RWPE1 (cell line): ENCODE measurements around the gene PSMG3.
"Not testable (repeated sequence)": the region's sequence is repeated elsewhere in the genome, so short reads cannot be mapped to it uniquely, and the experiment has no call there.

Experiments
- CTCF ChIA-PET: fragments of 350-600 bp; sonication (Branson Sonifier 250); formaldehyde crosslinking; extraction: SDS; loops from one replicate; lab custom pipeline; 2021; lab: Yijun Ruan, JAX
- POLR2A ChIA-PET: fragments of 400-600 bp; formaldehyde crosslinking; extraction: SDS; loops from one replicate; lab custom pipeline; 2020; ENCODE audit warnings: antibody characterized with exemption; ENCODE audit not compliant: low non-redundant PET; lab: Yijun Ruan, JAX
- DNase-seq: peaks from one replicate; pipeline ENCODE4 v3.0.0; 2012; ENCODE audit warnings: low spot score
- H3K27ac ChIP-seq: fragments of 450-650 bp; 2 replicates; pipeline ENCODE4 v1.5.1; 2017
- TF ChIP-seq, protein P1 (sequence below): fragments of 450-650 bp; conservative IDR thresholded peaks from 2 replicates; pipeline ENCODE4 v1.5.1; 2017; ENCODE audit warnings: low read depth, mild to moderate bottlenecking

Gene PSMG3

DNA sequence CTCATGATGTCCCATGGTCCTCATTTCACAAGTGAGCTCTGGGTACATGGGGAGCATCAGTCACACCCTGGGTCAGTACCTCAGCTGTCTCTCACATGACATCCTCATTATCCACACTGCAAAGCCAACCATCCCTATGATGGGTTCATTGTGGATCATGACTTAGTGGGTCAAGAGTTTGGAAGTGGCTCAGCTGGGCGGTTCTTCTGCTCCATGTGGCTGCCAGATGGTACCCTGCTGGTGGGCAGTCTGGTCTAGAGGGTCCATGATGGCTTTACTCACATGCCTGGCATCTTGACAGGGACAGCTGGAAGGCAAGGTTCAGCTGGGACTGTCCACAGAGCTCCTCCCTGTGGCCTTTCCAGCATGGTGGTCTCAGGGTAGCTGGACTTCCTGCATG is 19.1 kb upstream of the PSMG3 start:
- no peak for DNase-seq
- no peak overlapping the region for H3K27ac ChIP-seq
- TF ChIP-seq, protein P1, sequence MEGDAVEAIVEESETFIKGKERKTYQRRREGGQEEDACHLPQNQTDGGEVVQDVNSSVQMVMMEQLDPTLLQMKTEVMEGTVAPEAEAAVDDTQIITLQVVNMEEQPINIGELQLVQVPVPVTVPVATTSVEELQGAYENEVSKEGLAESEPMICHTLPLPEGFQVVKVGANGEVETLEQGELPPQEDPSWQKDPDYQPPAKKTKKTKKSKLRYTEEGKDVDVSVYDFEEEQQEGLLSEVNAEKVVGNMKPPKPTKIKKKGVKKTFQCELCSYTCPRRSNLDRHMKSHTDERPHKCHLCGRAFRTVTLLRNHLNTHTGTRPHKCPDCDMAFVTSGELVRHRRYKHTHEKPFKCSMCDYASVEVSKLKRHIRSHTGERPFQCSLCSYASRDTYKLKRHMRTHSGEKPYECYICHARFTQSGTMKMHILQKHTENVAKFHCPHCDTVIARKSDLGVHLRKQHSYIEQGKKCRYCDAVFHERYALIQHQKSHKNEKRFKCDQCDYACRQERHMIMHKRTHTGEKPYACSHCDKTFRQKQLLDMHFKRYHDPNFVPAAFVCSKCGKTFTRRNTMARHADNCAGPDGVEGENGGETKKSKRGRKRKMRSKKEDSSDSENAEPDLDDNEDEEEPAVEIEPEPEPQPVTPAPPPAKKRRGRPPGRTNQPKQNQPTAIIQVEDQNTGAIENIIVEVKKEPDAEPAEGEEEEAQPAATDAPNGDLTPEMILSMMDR: no peak
- ChIA-PET POLR2A (no interaction called here), CTCF (no interaction called here)

DNA sequence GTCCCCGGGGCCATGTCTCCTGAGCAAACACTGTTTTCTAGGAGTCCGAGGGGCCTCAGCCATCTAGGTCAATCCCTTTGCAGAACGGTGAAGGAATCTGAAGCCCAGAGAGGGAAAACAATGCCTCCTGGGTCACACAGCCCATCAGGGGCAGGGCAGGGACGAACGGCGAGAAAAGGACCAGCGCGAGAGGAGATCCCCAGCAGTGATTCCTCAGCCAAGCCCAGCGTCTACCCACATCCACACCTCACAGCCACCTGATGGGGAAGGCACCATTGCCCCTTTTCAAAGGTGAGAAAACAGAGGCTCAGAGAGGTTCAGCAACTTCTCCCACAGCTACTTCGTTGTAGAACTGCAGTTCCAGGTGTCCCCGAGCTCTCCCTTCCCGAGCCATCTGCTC is 17.9 kb upstream of the PSMG3 start:
- no peak for DNase-seq
- TF ChIP-seq, protein P1: no peak
- H3K27ac ChIP-seq: no peak overlapping the region
- POLR2A ChIA-PET: no interaction called here
- CTCF ChIA-PET: interaction anchor here (0.7 kb wide), 1 partner anchor 290 kb away, joined by 4 read pairs; no protein-coding TSS in a partner anchor

DNA sequence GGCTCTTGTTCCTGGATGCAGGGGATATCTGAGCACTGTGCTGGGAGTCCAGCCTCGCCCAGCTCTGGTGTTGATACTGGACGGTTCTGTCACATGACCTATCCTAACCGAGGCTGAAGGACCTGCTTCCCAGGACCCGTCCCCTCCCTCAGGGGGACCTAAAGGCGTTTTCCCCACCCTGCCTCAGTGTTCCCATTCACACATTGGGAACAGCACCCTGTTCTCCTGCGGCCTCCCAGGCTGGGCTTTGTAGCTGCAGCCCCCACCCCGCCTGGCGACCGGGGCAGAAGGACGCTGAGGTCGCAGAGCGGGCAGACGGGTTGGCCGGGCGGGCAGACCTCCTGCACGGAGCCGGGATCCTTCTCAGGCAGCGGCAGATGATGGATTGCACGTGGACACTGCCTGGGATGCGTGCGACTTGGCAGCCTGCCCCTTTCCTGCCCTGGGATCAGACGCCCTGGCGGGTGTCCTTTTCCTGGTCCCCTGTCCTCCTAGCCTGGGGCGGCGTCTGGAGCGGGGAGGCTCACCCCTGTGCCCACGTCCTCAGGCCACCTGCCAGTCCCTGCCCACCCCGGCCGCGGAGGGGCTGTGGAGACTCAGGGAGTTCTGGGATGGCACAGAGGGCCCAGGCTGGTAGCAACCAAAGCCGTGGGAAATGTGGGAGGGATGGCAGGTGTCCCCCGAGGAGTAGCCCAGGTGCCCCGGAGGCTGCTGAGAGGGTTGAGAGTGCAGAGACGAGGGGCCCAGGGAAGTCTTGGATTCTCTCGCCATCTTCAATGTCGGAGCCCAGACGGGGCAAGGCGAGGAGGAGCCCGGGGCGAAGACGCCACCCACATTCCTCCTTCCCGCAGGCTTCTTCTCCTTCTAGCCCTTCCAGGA is 17.2 kb upstream of the PSMG3 start:
- CTCF ChIA-PET: no interaction called here
- no peak for DNase-seq

DNA sequence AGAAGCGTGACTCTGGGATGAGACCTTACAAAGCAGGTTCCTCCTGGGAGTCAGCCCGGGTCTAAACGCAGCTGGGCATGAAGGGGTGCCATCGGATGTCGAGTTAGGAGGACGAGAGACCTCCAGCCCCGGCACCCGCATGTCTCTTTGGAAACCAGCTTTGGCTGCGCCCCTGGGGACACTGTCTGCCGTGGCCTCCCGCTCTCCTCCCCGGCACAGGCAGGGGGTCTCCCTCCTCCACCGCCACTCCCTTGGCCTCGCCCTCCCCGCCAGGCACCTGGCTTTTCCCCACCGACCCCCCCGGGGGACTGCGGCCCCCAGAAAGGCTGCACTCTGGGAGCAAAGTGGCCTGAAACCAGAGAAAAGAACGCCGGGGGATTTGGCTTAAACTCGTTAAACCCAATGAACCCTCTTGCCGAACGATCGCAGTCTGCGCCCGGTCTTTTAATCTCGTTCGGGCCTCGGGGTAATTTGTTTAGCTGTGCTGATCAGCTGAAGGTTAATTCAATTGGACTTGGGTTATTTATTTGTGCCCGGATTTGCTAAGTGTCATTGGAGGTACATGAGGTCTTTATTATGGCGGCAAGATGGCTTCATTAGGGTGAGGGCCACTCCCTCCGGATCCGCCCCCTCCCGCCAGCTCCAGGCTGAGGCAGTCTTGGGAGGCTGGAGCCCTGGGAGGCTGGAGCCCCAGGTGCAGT is 16.4 kb upstream of the PSMG3 start:
- TF ChIP-seq, protein P1: no peak
- ChIA-PET CTCF (interaction anchor here (0.6 kb wide), 1 partner anchor 54 kb away, joined by 3 read pairs; no protein-coding TSS in a partner anchor), POLR2A (no interaction called here)
- no peak for DNase-seq
- no peak overlapping the region for H3K27ac ChIP-seq

More for the DNA sequence above, 17.2 kb upstream of the PSMG3 start:
- POLR2A ChIA-PET: no interaction called here
- H3K27ac ChIP-seq: no peak overlapping the region
- TF ChIP-seq, protein P1: no peak

DNA sequence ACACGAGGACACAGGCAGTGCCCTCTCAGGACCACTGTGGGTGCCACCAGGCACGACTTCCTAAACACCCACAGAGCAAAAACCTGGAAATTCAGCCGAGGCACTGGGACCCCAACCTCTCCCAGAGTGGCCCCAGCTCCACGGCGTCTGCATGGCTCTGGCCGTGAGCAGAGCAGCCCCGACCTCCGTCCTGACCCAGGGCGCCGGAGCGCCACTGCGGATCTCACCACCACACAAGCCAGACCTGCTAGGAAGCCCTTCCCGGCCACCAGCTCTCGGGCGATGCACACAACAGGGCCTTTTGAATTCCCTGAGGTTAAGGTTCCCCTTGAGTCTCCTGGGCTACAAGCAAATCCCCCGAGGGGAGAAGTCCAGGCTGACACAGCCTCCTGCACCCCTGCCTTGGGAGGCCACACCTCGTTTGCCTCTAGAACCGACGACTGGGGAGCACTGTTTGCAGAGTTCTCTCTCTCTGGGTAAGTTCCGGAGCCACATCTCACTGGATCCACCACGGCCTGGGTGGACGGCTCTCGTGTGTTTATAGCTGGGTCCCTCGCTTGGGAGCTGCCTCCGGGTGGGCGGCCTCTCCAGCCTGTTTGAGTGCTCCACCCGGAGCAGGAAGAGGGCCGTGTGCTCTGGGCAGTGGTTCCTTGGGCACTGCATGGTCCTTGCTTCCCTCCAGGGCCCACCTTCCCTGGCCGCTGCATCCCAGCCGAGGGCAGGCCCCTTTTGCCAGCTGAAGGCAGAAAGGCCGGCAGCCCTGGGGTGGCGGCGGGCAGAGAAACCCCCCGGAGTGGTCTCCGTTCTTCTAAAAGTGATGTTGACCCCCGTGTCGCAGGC is 15.5 kb upstream of the PSMG3 start:
- no peak for DNase-seq
- POLR2A ChIA-PET: no interaction called here
- CTCF ChIA-PET: interaction anchor here (0.6 to 0.7 kb wide), 2 partner anchors 55 to 954 kb away, joined by 3 read pairs; no protein-coding TSS in a partner anchor
- no peak overlapping the region for H3K27ac ChIP-seq
- TF ChIP-seq, protein P1: no peak

DNA sequence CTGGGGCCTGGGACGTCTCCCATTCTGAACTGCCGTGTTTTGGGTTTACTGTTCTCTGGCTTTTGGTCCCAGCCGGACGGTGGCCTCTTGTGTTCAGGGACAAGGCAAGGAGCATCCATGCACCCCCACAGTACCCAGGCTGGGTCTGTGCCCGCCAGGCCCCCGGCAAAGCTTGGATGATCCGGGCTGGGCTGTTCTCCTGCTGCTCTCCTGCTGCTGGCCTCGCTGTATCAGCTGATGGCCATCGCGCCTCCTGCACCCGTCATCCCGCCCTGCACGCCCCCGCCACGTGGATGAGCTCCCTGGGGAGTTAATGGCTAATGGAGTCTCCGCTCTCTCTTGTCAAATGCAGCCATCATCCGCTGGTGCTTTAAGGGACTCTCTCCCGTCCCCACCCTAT is 14.9 kb upstream of the PSMG3 start:
- no peak overlapping the region for H3K27ac ChIP-seq
- CTCF ChIA-PET: interaction anchor here (0.7 kb wide), 1 partner anchor 955 kb away, joined by 3 read pairs; no protein-coding TSS in a partner anchor
- POLR2A ChIA-PET: no interaction called here
- TF ChIP-seq, protein P1: no peak
- no peak for DNase-seq

DNA sequence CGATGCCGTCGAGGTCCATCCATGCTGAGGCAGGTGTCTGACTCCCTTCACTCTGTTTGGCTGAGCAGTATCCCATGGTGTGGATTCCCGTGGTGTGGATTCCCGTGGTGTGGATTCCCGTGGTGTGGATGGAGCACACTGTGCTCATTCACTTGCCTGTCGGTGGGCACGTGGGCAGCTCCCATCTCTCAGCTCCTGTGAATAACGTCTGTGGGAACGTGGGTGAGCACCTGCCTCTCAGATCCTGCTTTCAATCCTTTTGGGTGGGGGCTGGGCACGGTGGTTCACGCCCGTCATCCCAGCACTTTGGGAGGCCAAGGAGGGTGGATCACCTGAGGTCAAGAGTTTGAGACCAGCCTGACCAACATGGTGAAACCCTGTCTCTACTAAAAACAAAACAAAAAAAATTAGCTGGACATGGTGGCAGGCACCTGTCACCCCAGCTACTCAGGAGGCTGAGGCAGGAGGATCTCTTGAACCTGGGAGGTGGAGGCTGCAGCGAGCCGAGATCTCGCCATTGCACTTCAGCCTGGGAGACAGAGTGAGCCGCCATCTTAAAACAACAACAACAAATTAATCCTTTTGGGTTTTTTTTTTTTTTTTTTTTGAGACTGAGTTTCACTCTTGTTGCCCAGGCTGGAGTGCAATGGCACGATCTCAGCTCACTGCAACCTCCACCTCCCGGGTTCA is 13.6 kb upstream of the PSMG3 start:
- CTCF ChIA-PET: interaction anchor here (0.9 kb wide), 1 partner anchor 57 kb away, joined by 3 read pairs; no protein-coding TSS in a partner anchor
- POLR2A ChIA-PET, H3K27ac ChIP-seq, DNase-seq: not testable (repeated sequence)
